HepG2 (cell line): Measurements from ENCODE around the gene NRAP. TPM values are rescaled to one million over a fixed set of nuclear protein-coding genes. Genes with fewer than 3 reads are reported as not detected.
A peak's percentile ranks its signal among the peaks of the same experiment; 100 is the strongest.

Experiments used
- DR1 ChIP-seq: sonication (generic); formaldehyde crosslinking; IDR thresholded peaks from 2 replicates; pipeline ENCODE4 v1.8.0; 2021; ENCODE audit warnings: mild to moderate bottlenecking, missing genetic modification reagents, inconsistent platforms
- MZF1 ChIP-seq: sonication (generic); formaldehyde crosslinking; IDR thresholded peaks from 2 replicates; pipeline ENCODE4 v1.8.1; 2023; ENCODE audit warnings: mild to moderate bottlenecking, missing genetic modification reagents, borderline replicate concordance
- NFE2L1 ChIP-seq: sonication (generic); formaldehyde crosslinking; IDR thresholded peaks from 2 replicates; pipeline ENCODE4 v1.4.0; 2020; ENCODE audit warnings: missing genetic modification reagents, mild to moderate bottlenecking, borderline replicate concordance
- ONECUT2 ChIP-seq: sonication (generic); formaldehyde crosslinking; IDR thresholded peaks from 2 replicates; pipeline ENCODE4 v1.4.0; 2020; ENCODE audit warnings: missing genetic modification reagents
- PITX1 ChIP-seq: sonication (generic); formaldehyde crosslinking; IDR thresholded peaks from 2 replicates; pipeline ENCODE4 v1.5.1; 2020; ENCODE audit warnings: mild to moderate bottlenecking, missing genetic modification reagents
- RFX1 ChIP-seq: fragments of 450-650 bp; IDR thresholded peaks from 2 replicates; pipeline ENCODE4 v1.6.1; 2017
- RXRB ChIP-seq: IDR thresholded peaks from 2 replicates; pipeline ENCODE4 v1.6.1; 2016; ENCODE audit warnings: borderline replicate concordance, missing genetic modification reagents, missing compliant biosample characterization
- ZNF598 ChIP-seq: sonication (generic); formaldehyde crosslinking; IDR thresholded peaks from 2 replicates; pipeline ENCODE4 v1.5.1; 2020; ENCODE audit warnings: mild to moderate bottlenecking, missing genetic modification reagents, borderline replicate concordance
- ZNF7 ChIP-seq: IDR thresholded peaks from 2 replicates; pipeline ENCODE4 v1.6.1; 2016; ENCODE audit warnings: missing biosample characterization, missing genetic modification reagents
- ZNF775 ChIP-seq: sonication (generic); formaldehyde crosslinking; IDR thresholded peaks from 2 replicates; pipeline ENCODE4 v1.4.0; 2020; ENCODE audit warnings: missing genetic modification reagents, mild to moderate bottlenecking, moderate library complexity, borderline replicate concordance
- ZNF780A ChIP-seq: sonication (generic); formaldehyde crosslinking; IDR thresholded peaks from 2 replicates; pipeline ENCODE4 v1.8.0; 2022; ENCODE audit warnings: mild to moderate bottlenecking, missing genetic modification reagents, moderate library complexity
- ZNF879 ChIP-seq: sonication (generic); formaldehyde crosslinking; IDR thresholded peaks from 2 replicates; pipeline ENCODE4 v1.8.1; 2023; ENCODE audit warnings: missing genetic modification reagents
- ZSCAN25 ChIP-seq: sonication (generic); formaldehyde crosslinking; IDR thresholded peaks from 2 replicates; pipeline ENCODE4 v1.8.0; 2022; ENCODE audit warnings: mild to moderate bottlenecking, missing genetic modification reagents
- polyA plus RNA-seq, 8 experiments: library from polyadenylated mRNA; depleted of rRNA in 3 of 8; stranded (reverse) in 7 of 8; unstranded in 1 of 8; fragments of >200 nt; fragmentation: Illumina TruSeq in 4 of 8; extraction: Trizol in 4 of 8; gene quantifications; 2 replicates each; pipeline versions ENCODE4 v1.2.1 to v1.2.3, GENCODE V29; 2011 to 2016; ENCODE audit warnings: low read depth in 4 of 8, missing spikeins in 1 of 8, mixed read lengths in 1 of 8; ENCODE audit not compliant: insufficient read depth in 1 of 8
- total RNA-seq, 5 experiments: library from RNA; depleted of rRNA; stranded (reverse); fragments of >200 nt; fragmentation: Illumina TruSeq; extraction: Trizol; gene quantifications; 2 replicates each; pipeline ENCODE4 v1.2.3, GENCODE V29; 2016; ENCODE audit warnings: low read depth in 1 of 5
- TF ChIP-seq, protein P1 (sequence below): sonication (generic); formaldehyde crosslinking; IDR thresholded peaks from 2 replicates; pipeline ENCODE4 v1.8.0; 2022; ENCODE audit warnings: mild to moderate bottlenecking, missing genetic modification reagents, moderate library complexity
- TF ChIP-seq, protein P2 (sequence below): sonication (generic); formaldehyde crosslinking; IDR thresholded peaks from 2 replicates; pipeline ENCODE4 v1.4.0; 2020; ENCODE audit warnings: mild to moderate bottlenecking, missing genetic modification reagents
- TF ChIP-seq, protein P3 (sequence below): sonication (generic); formaldehyde crosslinking; IDR thresholded peaks from 2 replicates; pipeline ENCODE4 v1.8.1; 2023; ENCODE audit warnings: mild to moderate bottlenecking, missing genetic modification reagents
- TF ChIP-seq, protein P4 (sequence below): sonication (generic); formaldehyde crosslinking; IDR thresholded peaks from 2 replicates; pipeline ENCODE4 v1.5.1; 2020; ENCODE audit warnings: mild to moderate bottlenecking, missing genetic modification reagents, borderline replicate concordance

NRAP gene
- total and polyA plus RNA-seq, 2 of the 13 experiments (the other 11 are each of a cell fraction or from before 2014, with no cell fraction given) = not detected

DNA sequence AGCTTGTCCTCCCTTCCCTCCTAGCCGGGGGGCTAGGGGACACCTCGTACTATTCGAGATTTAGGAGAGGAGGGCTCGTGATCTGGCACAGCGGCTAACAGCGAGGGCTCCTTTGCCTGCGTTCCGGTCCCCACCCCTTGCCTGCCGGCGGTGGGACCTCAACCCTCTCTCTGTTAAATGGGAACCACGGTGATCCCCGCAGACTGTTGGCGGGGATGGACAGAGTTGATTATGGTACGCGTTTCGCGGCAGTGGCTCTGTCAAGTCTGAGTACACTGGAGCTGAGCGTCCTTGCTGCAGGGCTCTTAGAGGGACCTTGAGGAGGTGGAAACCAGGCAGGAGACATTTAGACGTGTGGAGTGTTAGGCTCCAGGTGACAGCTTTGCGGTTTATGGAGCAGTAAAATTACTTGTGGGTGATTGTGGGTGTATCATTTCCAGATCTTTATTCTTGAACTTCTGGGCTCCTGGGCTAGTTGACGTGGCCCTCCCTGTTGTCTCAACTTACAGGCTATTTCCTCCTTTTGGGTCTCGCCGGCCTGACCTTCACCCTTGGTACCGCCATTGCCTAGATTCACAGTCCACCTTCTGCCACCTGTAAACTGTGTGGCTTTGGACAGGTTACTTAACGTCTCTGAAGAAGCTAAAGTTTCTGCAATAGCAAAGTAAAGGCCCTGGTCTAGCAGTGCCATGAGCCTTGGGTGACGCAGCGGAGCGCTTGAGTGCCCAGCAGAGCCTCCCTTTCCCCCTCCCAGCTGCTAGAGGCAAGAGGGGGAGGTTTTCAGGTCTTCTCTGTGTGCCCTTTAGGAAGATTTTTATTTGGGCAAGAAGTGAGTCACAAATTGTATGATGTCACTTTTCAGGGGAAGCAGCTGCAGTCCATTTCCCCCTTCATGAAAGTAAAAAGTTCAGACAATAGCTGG, 16.6 kb upstream of the NRAP start (continued):
- TF ChIP-seq ZNF879 (CRISPR knock-in tag) (no peak), ZNF780A (CRISPR knock-in tag) (no peak), ZSCAN25 (CRISPR knock-in tag) (no peak), DR1 (no peak), PITX1 (no peak), RXRB (CRISPR knock-in tag) (peak; percentile 33; the same call in 1 of the 2 replicates), ZNF775 (CRISPR knock-in tag) (no peak), NFE2L1 (CRISPR knock-in tag) (no peak), MZF1 (CRISPR knock-in tag) (no peak), ZNF598 (CRISPR knock-in tag) (no peak), ONECUT2 (CRISPR knock-in tag) (no peak), RFX1 (no peak), ZNF7 (CRISPR knock-in tag) (no peak)
- TF ChIP-seq, protein P1, sequence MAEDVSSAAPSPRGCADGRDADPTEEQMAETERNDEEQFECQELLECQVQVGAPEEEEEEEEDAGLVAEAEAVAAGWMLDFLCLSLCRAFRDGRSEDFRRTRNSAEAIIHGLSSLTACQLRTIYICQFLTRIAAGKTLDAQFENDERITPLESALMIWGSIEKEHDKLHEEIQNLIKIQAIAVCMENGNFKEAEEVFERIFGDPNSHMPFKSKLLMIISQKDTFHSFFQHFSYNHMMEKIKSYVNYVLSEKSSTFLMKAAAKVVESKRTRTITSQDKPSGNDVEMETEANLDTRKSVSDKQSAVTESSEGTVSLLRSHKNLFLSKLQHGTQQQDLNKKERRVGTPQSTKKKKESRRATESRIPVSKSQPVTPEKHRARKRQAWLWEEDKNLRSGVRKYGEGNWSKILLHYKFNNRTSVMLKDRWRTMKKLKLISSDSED (CRISPR knock-in tag) = no peak
- TF ChIP-seq, protein P2, sequence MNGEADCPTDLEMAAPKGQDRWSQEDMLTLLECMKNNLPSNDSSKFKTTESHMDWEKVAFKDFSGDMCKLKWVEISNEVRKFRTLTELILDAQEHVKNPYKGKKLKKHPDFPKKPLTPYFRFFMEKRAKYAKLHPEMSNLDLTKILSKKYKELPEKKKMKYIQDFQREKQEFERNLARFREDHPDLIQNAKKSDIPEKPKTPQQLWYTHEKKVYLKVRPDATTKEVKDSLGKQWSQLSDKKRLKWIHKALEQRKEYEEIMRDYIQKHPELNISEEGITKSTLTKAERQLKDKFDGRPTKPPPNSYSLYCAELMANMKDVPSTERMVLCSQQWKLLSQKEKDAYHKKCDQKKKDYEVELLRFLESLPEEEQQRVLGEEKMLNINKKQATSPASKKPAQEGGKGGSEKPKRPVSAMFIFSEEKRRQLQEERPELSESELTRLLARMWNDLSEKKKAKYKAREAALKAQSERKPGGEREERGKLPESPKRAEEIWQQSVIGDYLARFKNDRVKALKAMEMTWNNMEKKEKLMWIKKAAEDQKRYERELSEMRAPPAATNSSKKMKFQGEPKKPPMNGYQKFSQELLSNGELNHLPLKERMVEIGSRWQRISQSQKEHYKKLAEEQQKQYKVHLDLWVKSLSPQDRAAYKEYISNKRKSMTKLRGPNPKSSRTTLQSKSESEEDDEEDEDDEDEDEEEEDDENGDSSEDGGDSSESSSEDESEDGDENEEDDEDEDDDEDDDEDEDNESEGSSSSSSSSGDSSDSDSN (CRISPR knock-in tag) = peak; percentile 30; the same call in 1 of the 2 replicates
- TF ChIP-seq, protein P3, sequence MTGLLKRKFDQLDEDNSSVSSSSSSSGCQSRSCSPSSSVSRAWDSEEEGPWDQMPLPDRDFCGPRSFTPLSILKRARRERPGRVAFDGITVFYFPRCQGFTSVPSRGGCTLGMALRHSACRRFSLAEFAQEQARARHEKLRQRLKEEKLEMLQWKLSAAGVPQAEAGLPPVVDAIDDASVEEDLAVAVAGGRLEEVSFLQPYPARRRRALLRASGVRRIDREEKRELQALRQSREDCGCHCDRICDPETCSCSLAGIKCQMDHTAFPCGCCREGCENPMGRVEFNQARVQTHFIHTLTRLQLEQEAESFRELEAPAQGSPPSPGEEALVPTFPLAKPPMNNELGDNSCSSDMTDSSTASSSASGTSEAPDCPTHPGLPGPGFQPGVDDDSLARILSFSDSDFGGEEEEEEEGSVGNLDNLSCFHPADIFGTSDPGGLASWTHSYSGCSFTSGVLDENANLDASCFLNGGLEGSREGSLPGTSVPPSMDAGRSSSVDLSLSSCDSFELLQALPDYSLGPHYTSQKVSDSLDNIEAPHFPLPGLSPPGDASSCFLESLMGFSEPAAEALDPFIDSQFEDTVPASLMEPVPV (CRISPR knock-in tag) = no peak
- TF ChIP-seq, protein P4, sequence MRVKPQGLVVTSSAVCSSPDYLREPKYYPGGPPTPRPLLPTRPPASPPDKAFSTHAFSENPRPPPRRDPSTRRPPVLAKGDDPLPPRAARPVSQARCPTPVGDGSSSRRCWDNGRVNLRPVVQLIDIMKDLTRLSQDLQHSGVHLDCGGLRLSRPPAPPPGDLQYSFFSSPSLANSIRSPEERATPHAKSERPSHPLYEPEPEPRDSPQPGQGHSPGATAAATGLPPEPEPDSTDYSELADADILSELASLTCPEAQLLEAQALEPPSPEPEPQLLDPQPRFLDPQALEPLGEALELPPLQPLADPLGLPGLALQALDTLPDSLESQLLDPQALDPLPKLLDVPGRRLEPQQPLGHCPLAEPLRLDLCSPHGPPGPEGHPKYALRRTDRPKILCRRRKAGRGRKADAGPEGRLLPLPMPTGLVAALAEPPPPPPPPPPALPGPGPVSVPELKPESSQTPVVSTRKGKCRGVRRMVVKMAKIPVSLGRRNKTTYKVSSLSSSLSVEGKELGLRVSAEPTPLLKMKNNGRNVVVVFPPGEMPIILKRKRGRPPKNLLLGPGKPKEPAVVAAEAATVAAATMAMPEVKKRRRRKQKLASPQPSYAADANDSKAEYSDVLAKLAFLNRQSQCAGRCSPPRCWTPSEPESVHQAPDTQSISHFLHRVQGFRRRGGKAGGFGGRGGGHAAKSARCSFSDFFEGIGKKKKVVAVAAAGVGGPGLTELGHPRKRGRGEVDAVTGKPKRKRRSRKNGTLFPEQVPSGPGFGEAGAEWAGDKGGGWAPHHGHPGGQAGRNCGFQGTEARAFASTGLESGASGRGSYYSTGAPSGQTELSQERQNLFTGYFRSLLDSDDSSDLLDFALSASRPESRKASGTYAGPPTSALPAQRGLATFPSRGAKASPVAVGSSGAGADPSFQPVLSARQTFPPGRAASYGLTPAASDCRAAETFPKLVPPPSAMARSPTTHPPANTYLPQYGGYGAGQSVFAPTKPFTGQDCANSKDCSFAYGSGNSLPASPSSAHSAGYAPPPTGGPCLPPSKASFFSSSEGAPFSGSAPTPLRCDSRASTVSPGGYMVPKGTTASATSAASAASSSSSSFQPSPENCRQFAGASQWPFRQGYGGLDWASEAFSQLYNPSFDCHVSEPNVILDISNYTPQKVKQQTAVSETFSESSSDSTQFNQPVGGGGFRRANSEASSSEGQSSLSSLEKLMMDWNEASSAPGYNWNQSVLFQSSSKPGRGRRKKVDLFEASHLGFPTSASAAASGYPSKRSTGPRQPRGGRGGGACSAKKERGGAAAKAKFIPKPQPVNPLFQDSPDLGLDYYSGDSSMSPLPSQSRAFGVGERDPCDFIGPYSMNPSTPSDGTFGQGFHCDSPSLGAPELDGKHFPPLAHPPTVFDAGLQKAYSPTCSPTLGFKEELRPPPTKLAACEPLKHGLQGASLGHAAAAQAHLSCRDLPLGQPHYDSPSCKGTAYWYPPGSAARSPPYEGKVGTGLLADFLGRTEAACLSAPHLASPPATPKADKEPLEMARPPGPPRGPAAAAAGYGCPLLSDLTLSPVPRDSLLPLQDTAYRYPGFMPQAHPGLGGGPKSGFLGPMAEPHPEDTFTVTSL = no peak
